Measurements from ENCODE around the gene PIAS3.
"Not testable (repeated sequence)": the region's sequence is repeated elsewhere in the genome, so short reads cannot be mapped to it uniquely, and the experiment has no call there.

The PIAS3 gene

GRCh38 chr1:145877923-145878486, 19.1 kb upstream of the PIAS3 start:
- no peak for DNase-seq (ENCODE audit: low read depth in 1 of 2, low spot score in 1 of 2)

GRCh38 chr1:145874646-145875045, 15.8 kb upstream of the PIAS3 start:
- DNase-seq (ENCODE audit: low read depth in 1 of 2, low spot score in 1 of 2): no peak

- DNase-seq (ENCODE audit: low read depth in 1 of 2, low spot score in 1 of 2): peak in 1 of 2 donors; percentile 22
Measured at GRCh38 chr1:145871994-145872924, 13.4 kb upstream of the PIAS3 start.

- no peak for DNase-seq (ENCODE audit: low read depth in 1 of 2, low spot score in 1 of 2)
Measured at GRCh38 chr1:145868232-145868631, 9.4 kb upstream of the PIAS3 start.

- DNase-seq (ENCODE audit: low read depth in 1 of 2, low spot score in 1 of 2): no peak
Measured at GRCh38 chr1:145863282-145864018, 4.6 kb upstream of the PIAS3 start.

- DNase-seq (ENCODE audit: low read depth in 1 of 2, low spot score in 1 of 2): peak; percentile 54 to 67
Measured at GRCh38 chr1:145859491-145860023, 676 bp upstream of the PIAS3 start.

- peak in 1 of 2 donors; percentile 56 for DNase-seq (ENCODE audit: low read depth in 1 of 2, low spot score in 1 of 2)
Measured at GRCh38 chr1:145858238-145858900, 512 bp downstream of the PIAS3 start.

- no peak for DNase-seq (ENCODE audit: low read depth in 1 of 2, low spot score in 1 of 2)
Measured at GRCh38 chr1:145857170-145857569, 1.7 kb downstream of the PIAS3 start.

GRCh38 chr1:145855426-145855948, 3.4 kb downstream of the PIAS3 start:
- no peak for DNase-seq (ENCODE audit: low read depth in 1 of 2, low spot score in 1 of 2)

GRCh38 chr1:145849356-145850160, 9.3 kb downstream of the PIAS3 start:
- DNase-seq (ENCODE audit: low read depth in 1 of 2, low spot score in 1 of 2): no peak

GRCh38 chr1:145847827-145848226, 11.1 kb downstream of the PIAS3 start:
- DNase-seq (ENCODE audit: low read depth in 1 of 2, low spot score in 1 of 2): no peak

- no peak for DNase-seq (ENCODE audit: low read depth in 1 of 2, low spot score in 1 of 2)
Measured at GRCh38 chr1:145846201-145846612, 12.7 kb downstream of the PIAS3 start.

GRCh38 chr1:145845514-145846161, 13.2 kb downstream of the PIAS3 start, which contains the start of gene NUDT17:
Gene NUDT17, plus strand, starts transcription at chr1:145845630. Its CDS starts 11 bp downstream, at chr1:145845641.
- peak; percentile 63 to 64 for DNase-seq (ENCODE audit: low read depth in 1 of 2, low spot score in 1 of 2)

- DNase-seq (ENCODE audit: low read depth in 1 of 2, low spot score in 1 of 2): no peak
Measured at GRCh38 chr1:145845144-145845513, 13.8 kb downstream of the PIAS3 start.

- no peak for DNase-seq (ENCODE audit: low read depth in 1 of 2, low spot score in 1 of 2)
Measured at GRCh38 chr1:145843031-145843430, 15.8 kb downstream of the PIAS3 start.

- DNase-seq (ENCODE audit: low read depth in 1 of 2, low spot score in 1 of 2): no peak
Measured at GRCh38 chr1:145837656-145838055, 21.2 kb downstream of the PIAS3 start.

GRCh38 chr1:145830810-145831209, 28.1 kb downstream of the PIAS3 start:
- DNase-seq (ENCODE audit: low read depth in 1 of 2, low spot score in 1 of 2): not testable (repeated sequence)

- DNase-seq (ENCODE audit: low read depth in 1 of 2, low spot score in 1 of 2): no peak
Measured at GRCh38 chr1:145828367-145829026, 30.4 kb downstream of the PIAS3 start.

GRCh38 chr1:145827966-145828365, 30.9 kb downstream of the PIAS3 start:
- no peak for DNase-seq (ENCODE audit: low read depth in 1 of 2, low spot score in 1 of 2)
